K562 (cell line): ENCODE measurements around the gene BAD. TPM values are rescaled to one million over a fixed set of nuclear protein-coding genes. Genes with fewer than 3 reads are reported as not detected.

Experiments used
- ATAC-seq: fragments of 200-7000 bp; cut with Tn5 transposase; 3 replicates; pipeline ENCODE4 v1.9.1; 2020; ENCODE audit warnings: moderate library complexity
- BruUV-seq: library from RNA; stranded (reverse); fragments of 400-500 nt; replicated peaks from 2 replicates; lab custom pipeline; 2021; lab: Mats Ljungman, UMichigan
- CTCF ChIA-PET: fragments of 300-600 bp; formaldehyde crosslinking; extraction: SDS; loops from one replicate; lab custom pipeline; 2021; ENCODE audit warnings: low intra/inter-chr PET ratio; lab: Yijun Ruan, JAX
- POLR2A ChIA-PET: fragments of 300-600, 350-650 bp; sonication (Branson Sonifier 250); formaldehyde crosslinking; extraction: SDS; loops from one replicate; lab custom pipeline; 2021; ENCODE audit warnings: antibody characterized with exemption, inconsistent platforms; lab: Yijun Ruan, JAX
- DNase-seq, 4 experiments: peaks; one replicate each; pipeline versions ENCODE4 v3.0.0 to v3.0.0-alpha.2; 2011 to 2018; ENCODE audit warnings: low spot score in 3 of 4, mixed read lengths in 3 of 4; ENCODE audit errors: extremely low read depth in 1 of 4
- FAIRE-seq: peaks from 2 replicates; lab custom pipeline; 2011; peaks lifted over from hg19 to GRCh38; lab: Jason Lieb, UNC
- H2AFZ ChIP-seq: 2 replicates; pipeline ENCODE4 v1.6.0; 2011; ENCODE audit warnings: low read depth, low read length, control low read depth, inconsistent platforms
- H3K27ac ChIP-seq: fragments of 200-600 bp; 3 replicates; pipeline ENCODE4 v1.8.0; 2011; ENCODE audit warnings: low read depth, mild to moderate bottlenecking, control low read depth, inconsistent platforms, low read length, moderate library complexity, mixed read lengths; ENCODE audit errors: extremely low read depth
- H3K27me3 ChIP-seq, 2 experiments: fragments of 300-600 bp in 1 of 2; 2 replicates in 1 of 2; 3 replicates in 1 of 2; pipeline versions ENCODE4 v1.6.0 to v1.8.0; 2011; ENCODE audit warnings: inconsistent platforms in 2 of 2, low read length in 2 of 2, mild to moderate bottlenecking in 1 of 2, mixed read lengths in 1 of 2, moderate library complexity in 1 of 2; ENCODE audit not compliant: control insufficient read depth in 2 of 2, insufficient read depth in 2 of 2
- H3K36me3 ChIP-seq: fragments of 300-600 bp; 3 replicates; pipeline ENCODE4 v1.8.0; 2011; ENCODE audit warnings: mild to moderate bottlenecking, low read length, inconsistent platforms; ENCODE audit not compliant: control insufficient read depth, insufficient read depth
- H3K4me1 ChIP-seq, 2 experiments: fragments of 200-600 bp in 1 of 2; replicated peaks in 1 of 2; 2 replicates in 1 of 2; 3 replicates in 1 of 2; pipeline versions ENCODE4 v1.5.1 to v1.8.0; 2011; ENCODE audit warnings: inconsistent platforms in 2 of 2, low read length in 2 of 2, mild to moderate bottlenecking in 1 of 2, mixed read lengths in 1 of 2, moderate library complexity in 1 of 2; ENCODE audit not compliant: control insufficient read depth in 2 of 2, insufficient read depth in 2 of 2
- H3K4me2 ChIP-seq: 2 replicates; pipeline ENCODE4 v1.6.1; 2011; ENCODE audit warnings: low read length, control low read depth, inconsistent platforms, mixed read lengths; ENCODE audit not compliant: insufficient read depth
- H3K4me3 ChIP-seq: fragments of 200-600 bp; sonication (generic), shearing (Covaris generic); 2 replicates; pipeline ENCODE4 v1.5.1; 2016; ENCODE audit warnings: control low read depth, inconsistent platforms
- H3K79me2 ChIP-seq: fragments of 200-600 bp; 3 replicates; pipeline ENCODE4 v1.8.0; 2011; ENCODE audit warnings: low read length, inconsistent platforms; ENCODE audit not compliant: control insufficient read depth, insufficient read depth
- H3K9ac ChIP-seq, 2 experiments: 2 replicates each; pipeline versions ENCODE4 v1.6.0 to v1.6.1; 2011; ENCODE audit warnings: low read depth in 2 of 2, low read length in 2 of 2, control low read depth in 1 of 2, inconsistent platforms in 1 of 2, mild to moderate bottlenecking in 1 of 2, mixed read lengths in 1 of 2; ENCODE audit not compliant: insufficient read depth in 1 of 2
- H3K9me1 ChIP-seq: one replicate; pipeline ENCODE4 v1.6.0; 2011; ENCODE audit warnings: inconsistent platforms, mild to moderate bottlenecking, low read length, moderate library complexity; ENCODE audit not compliant: control insufficient read depth, insufficient read depth
- H3K9me3 ChIP-seq: replicated peaks from 2 replicates; pipeline ENCODE4 v1.5.1; 2011; ENCODE audit warnings: low read depth, low read length, inconsistent platforms; ENCODE audit not compliant: control insufficient read depth, insufficient read depth
- H4K20me1 ChIP-seq: replicated peaks from 2 replicates; pipeline ENCODE4 v1.6.1; 2011; ENCODE audit warnings: low read length, inconsistent platforms, mixed read lengths; ENCODE audit not compliant: control insufficient read depth, insufficient read depth
- BCOR ChIP-seq: fragments of 450-650 bp; IDR thresholded peaks from 2 replicates; pipeline ENCODE4 v1.6.1; 2016
- CC2D1A ChIP-seq: fragments of 450-650 bp; IDR thresholded peaks from 2 replicates; pipeline ENCODE4 v1.6.1; 2017; ENCODE audit warnings: mild to moderate bottlenecking
- CSDE1 ChIP-seq, 2 experiments: fragments of 450-650 bp; IDR thresholded peaks; 2 replicates each; pipeline ENCODE4 v1.6.1; 2016; ENCODE audit warnings: mild to moderate bottlenecking in 1 of 2
- HIVEP1 ChIP-seq: fragments of 250-450 bp; sonication (Bioruptor Pico); IDR thresholded peaks from 2 replicates; pipeline ENCODE4 v1.4.0; 2020; ENCODE audit warnings: mild to moderate bottlenecking
- MEF2D ChIP-seq: conservative IDR thresholded peaks from 2 replicates; pipeline ENCODE4 v1.6.1; 2016; ENCODE audit warnings: low read depth, missing genetic modification characterization, missing compliant biosample characterization
- NCOA2 ChIP-seq, 2 experiments: fragments of 450-650 bp; IDR thresholded peaks; 2 replicates each; pipeline ENCODE4 v1.6.1; 2018; ENCODE audit warnings: mild to moderate bottlenecking in 2 of 2, moderate library complexity in 1 of 2; ENCODE audit not compliant: partially characterized antibody in 2 of 2
- RFX7 ChIP-seq: fragments of 250-450 bp; sonication (Bioruptor Pico); IDR thresholded peaks from 2 replicates; pipeline ENCODE4 v1.5.1; 2021; ENCODE audit warnings: mild to moderate bottlenecking
- SLC30A9 ChIP-seq: fragments of 250-450 bp; sonication (Bioruptor Pico); IDR thresholded peaks from 2 replicates; pipeline ENCODE4 v1.8.0; 2022; ENCODE audit warnings: mild to moderate bottlenecking, moderate library complexity
- SNRNP70 ChIP-seq: fragments of 200-400 bp; formaldehyde crosslinking; optimal IDR thresholded peaks from 2 replicates; pipeline ENCODE3; 2017; ENCODE audit warnings: low read depth, low read length
- SREBF2 ChIP-seq: sonication (generic); formaldehyde crosslinking; IDR thresholded peaks from 2 replicates; pipeline ENCODE4 v1.4.0; 2020; ENCODE audit warnings: mild to moderate bottlenecking, missing genetic modification reagents
- TGIF2 ChIP-seq: sonication (generic); formaldehyde crosslinking; IDR thresholded peaks from 2 replicates; pipeline ENCODE4 v1.8.1; 2022; ENCODE audit warnings: mild to moderate bottlenecking, missing genetic modification reagents, moderate library complexity
- WGBS: fragments of 100-300 bp; shearing (Covaris generic); methylation state at CpG from one replicate; pipeline ENCODE4 v1.1.6; 2016; ENCODE audit warnings: low coverage, mixed read lengths; ENCODE audit not compliant: insufficient coverage; ENCODE audit errors: missing lambda C conversion rate; 5-methylcytosine and 5-hydroxymethylcytosine counted together
- in situ Hi-C: fragments of 300-500 bp; cut with MboI; formaldehyde crosslinking; loops from 4 replicates; pipeline ENCODE4 v1.15.0; 2018; ENCODE audit warnings: inconsistent platforms, mixed read lengths
- intact Hi-C: fragments of 100-400 bp; cut with micrococcal nuclease; formaldehyde crosslinking; loops from 2 replicates; pipeline ENCODE4 v1.14.2; 2022
- polyA plus RNA-seq, 8 experiments: library from polyadenylated mRNA; depleted of rRNA in 4 of 8; stranded (reverse) in 5 of 8; unstranded in 3 of 8; fragments of >200 nt; fragmentation: Nextera tagmentation in 2 of 8; fragmentation: Illumina TruSeq in 1 of 8; extraction: Ambion mirVana in 2 of 8; extraction: Trizol in 1 of 8; gene quantifications; 2 replicates each; pipeline versions ENCODE4 v1.2.1 to v1.2.3, GENCODE V29; 2011 to 2014; ENCODE audit warnings: inconsistent platforms in 1 of 8, missing spikeins in 1 of 8
- total RNA-seq, 7 experiments: library from RNA; depleted of rRNA in 6 of 7; stranded (reverse); fragments of >200 nt in 6 of 7; fragmentation: Illumina TruSeq in 2 of 7; extraction: Trizol in 2 of 7; gene quantifications; 2 replicates each; pipeline versions ENCODE4 v1.2.1 to v1.2.3, GENCODE V29; 2011 to 2021; ENCODE audit warnings: low replicate concordance in 1 of 7

BAD gene
- total and polyA plus RNA-seq, 9 of the 15 experiments (the other 6 are each of a cell fraction or from before 2014, with no cell fraction given) = 0.61 to 45.6 (median 11.8) TPM

- intact Hi-C loops (no loop called here), in situ Hi-C loops (no loop called here)
- POLR2A ChIA-PET = interaction anchor here (0.6 kb wide), 1 partner anchor 45 kb away, joined by 3 read pairs; no protein-coding TSS in a partner anchor
- no peaks in the 10 kb centered on the region for H4K20me1 ChIP-seq
- no peak overlapping the region for H2AFZ ChIP-seq
- TF ChIP-seq TGIF2 (CRISPR knock-in tag) (no peak), BCOR (no peak), SNRNP70 (no peak), CSDE1 (IDR thresholded peaks at IDR 0.05) (no peak), NCOA2 (IDR thresholded peaks at IDR 0.05; ENCODE audit: partially characterized antibody in 2 of 2) (no peak), RFX7 (CRISPR knock-in tag) (no peak), MEF2D (tag) (no peak), SREBF2 (CRISPR knock-in tag) (no peak), HIVEP1 (CRISPR knock-in tag) (no peak), CC2D1A (no peak), SLC30A9 (no peak)
- no peak overlapping the region for H3K4me2 ChIP-seq
- no peak for FAIRE-seq
- H3K27ac ChIP-seq = no peak overlapping the region
- no peaks in the 10 kb centered on the region for H3K79me2 ChIP-seq
- DNase-seq = no peak
- peaks cover 22 to 40% of the 10 kb centered on the region in 2 experiments; a peak in 4 of 5 replicates for H3K27me3 ChIP-seq
- CTCF ChIA-PET = no interaction called here
- peaks cover 3 to 49% of the 10 kb centered on the region in 2 experiments; a peak in 3 of 5 replicates for H3K4me1 ChIP-seq
- BruUV-seq = no TSS peak
- no peak overlapping the region for H3K4me3 ChIP-seq
- no peaks in the 10 kb centered on the region for H3K36me3 ChIP-seq
- no peaks in the 10 kb centered on the region for H3K9me3 ChIP-seq
- 26% methylated on average over 10 of the region's 10 CpGs for WGBS
- no peak for ATAC-seq
- H3K9ac ChIP-seq = peak overlapping the region in 1 of 2 experiments; percentile 29; a peak in 1 of 4 replicates
- no peaks in the 10 kb centered on the region for H3K9me1 ChIP-seq
Measured at GRCh38 chr11:64290352-64291261, 6.1 kb upstream of the BAD start.
